Esophagus muscularis mucosa (tissue), 4 donors: ENCODE results near the gene TIRAP.

ENCODE experiments used
- EP300 ChIP-seq: sonication (generic); formaldehyde crosslinking; IDR thresholded peaks from one replicate; pipeline ENCODE4 v1.6.1; 2017; ENCODE audit warnings: antibody characterized with exemption
- POLR2A ChIP-seq: fragments of 450-650 bp; IDR thresholded peaks from one replicate; pipeline ENCODE4 v1.6.1; 2017; ENCODE audit warnings: antibody characterized with exemption, moderate library complexity, mild to moderate bottlenecking, low read depth
- POLR2AphosphoS5 ChIP-seq, 2 donors: sonication (generic); formaldehyde crosslinking; IDR thresholded peaks; one replicate each; pipeline ENCODE4 v1.6.1; 2017; ENCODE audit warnings: antibody characterized with exemption in 2 of 2
- TF ChIP-seq, protein P1 (sequence below), 3 experiments: fragments of 200-600 bp in 2 of 3; fragments of 450-650 bp in 1 of 3; sonication (generic) in 2 of 3; IDR thresholded peaks; one replicate each; pipeline ENCODE4 v1.5.1; 2017 to 2019; ENCODE audit warnings: antibody characterized with exemption in 3 of 3, mild to moderate bottlenecking in 2 of 3, moderate library complexity in 1 of 3

DNA sequence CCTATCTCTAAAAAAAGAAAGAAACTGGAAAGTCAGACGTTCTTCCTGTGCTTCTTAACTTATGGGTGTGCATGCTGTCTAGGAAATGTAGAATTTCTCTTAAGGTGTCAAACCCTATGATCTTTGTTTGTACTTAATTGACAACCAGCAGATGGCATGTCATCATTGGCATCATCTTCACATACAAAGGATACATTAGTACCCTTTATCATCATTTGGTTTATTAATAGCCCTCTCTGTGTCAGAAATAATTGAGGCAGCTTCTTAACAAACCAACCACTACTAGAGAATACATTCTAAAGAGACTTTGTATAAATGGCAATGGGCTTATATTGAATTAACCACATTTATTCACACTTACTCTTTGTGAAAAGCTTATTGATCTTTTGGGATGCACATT lies 28.1 kb upstream of the TIRAP start:
- TF ChIP-seq, protein P1, sequence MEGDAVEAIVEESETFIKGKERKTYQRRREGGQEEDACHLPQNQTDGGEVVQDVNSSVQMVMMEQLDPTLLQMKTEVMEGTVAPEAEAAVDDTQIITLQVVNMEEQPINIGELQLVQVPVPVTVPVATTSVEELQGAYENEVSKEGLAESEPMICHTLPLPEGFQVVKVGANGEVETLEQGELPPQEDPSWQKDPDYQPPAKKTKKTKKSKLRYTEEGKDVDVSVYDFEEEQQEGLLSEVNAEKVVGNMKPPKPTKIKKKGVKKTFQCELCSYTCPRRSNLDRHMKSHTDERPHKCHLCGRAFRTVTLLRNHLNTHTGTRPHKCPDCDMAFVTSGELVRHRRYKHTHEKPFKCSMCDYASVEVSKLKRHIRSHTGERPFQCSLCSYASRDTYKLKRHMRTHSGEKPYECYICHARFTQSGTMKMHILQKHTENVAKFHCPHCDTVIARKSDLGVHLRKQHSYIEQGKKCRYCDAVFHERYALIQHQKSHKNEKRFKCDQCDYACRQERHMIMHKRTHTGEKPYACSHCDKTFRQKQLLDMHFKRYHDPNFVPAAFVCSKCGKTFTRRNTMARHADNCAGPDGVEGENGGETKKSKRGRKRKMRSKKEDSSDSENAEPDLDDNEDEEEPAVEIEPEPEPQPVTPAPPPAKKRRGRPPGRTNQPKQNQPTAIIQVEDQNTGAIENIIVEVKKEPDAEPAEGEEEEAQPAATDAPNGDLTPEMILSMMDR (IDR thresholded peaks at IDR 0.05): no peak
- TF ChIP-seq POLR2A (no peak), POLR2AphosphoS5 (IDR thresholded peaks at IDR 0.05) (no peak), EP300 (no peak)
